Retinal pigment epithelial cell (primary cell): Measurements from ENCODE around the gene PRDM5.

ENCODE experiments used
- DNase-seq: peaks from one replicate; pipeline ENCODE4 v3.0.0-alpha.2; 2010; ENCODE audit warnings: low read depth
- H3K4me3 ChIP-seq: 2 replicates; pipeline ENCODE4 v1.5.1; 2011; ENCODE audit warnings: mild to moderate bottlenecking, low read length, control low read depth, moderate library complexity
- CTCF ChIP-seq: conservative IDR thresholded peaks from 2 replicates; pipeline ENCODE4 v1.5.1; 2011; ENCODE audit warnings: low read depth, low read length, control low read depth, inconsistent platforms

PRDM5 gene

GRCh38 chr4:120923207-120923522 is 639 bp upstream of the PRDM5 start:
- peak overlapping the region; percentile 77 for H3K4me3 ChIP-seq
- no peak for DNase-seq
- no peak for TF ChIP-seq CTCF

- H3K4me3 ChIP-seq = peak overlapping the region; percentile 77
- TF ChIP-seq CTCF = no peak
- peak; percentile 17 for DNase-seq
These were observed 808 bp downstream of the PRDM5 start for GRCh38 chr4:120921456-120922380.

GRCh38 chr4:120920666-120921065 is 1.9 kb downstream of the PRDM5 start:
- H3K4me3 ChIP-seq = no peak overlapping the region
- TF ChIP-seq CTCF = no peak
- no peak for DNase-seq

GRCh38 chr4:120919358-120919757 is 3.2 kb downstream of the PRDM5 start:
- TF ChIP-seq CTCF = peak; percentile 31
- DNase-seq = no peak
- H3K4me3 ChIP-seq = no peak overlapping the region

GRCh38 chr4:120918788-120919187 is 3.7 kb downstream of the PRDM5 start:
- DNase-seq = no peak
- no peak for TF ChIP-seq CTCF
- H3K4me3 ChIP-seq = no peak overlapping the region

DNA sequence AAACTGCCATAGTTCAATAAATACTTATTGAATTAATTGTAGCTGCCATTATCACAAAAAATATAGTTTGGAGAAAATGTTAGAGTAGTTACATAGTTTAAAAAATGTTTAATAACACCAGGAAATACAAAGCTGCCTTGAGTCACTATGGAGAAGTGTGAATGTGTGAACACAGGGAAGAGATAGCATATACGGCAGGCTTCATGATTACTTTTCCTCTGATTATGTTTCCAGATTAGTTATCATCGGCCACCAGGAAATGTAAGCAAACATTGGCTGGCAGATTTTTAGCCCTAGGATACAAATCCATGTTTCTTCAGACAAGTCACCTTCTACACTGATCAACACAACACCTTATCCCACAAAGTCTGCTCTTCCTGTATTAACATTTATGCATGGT is 4.4 kb downstream of the PRDM5 start:
- TF ChIP-seq CTCF = no peak
- no peak for DNase-seq
- H3K4me3 ChIP-seq = no peak overlapping the region

DNA sequence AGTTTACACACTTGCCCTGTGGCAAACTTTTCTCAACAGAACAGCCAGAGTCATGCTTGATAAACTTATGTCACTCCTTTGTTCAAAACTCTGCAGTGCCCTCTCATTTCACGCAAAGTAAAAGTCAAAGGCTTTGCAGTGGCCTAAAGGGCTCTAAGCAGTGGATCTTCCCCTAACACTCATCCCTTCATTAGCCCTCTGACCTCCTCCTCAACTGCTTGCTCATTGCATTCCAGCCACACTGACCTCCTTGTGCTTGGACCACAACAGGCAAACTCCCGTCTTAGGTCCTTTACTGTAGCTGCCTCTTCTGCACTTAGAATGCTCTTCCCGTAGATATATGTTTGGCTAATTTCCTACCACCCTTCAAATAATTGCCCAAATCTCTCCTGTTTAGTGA is 5.6 kb downstream of the PRDM5 start:
- no peak for DNase-seq
- H3K4me3 ChIP-seq = no peak overlapping the region
- TF ChIP-seq CTCF = no peak
